Activated naive CD4-positive, alpha-beta T cell treated with anti-CD3 and anti-CD28 coated beads for 36 hours (primary cell): ENCODE measurements around the gene DCDC1. TPM values are rescaled to one million over a fixed set of nuclear protein-coding genes. Genes with fewer than 3 reads are reported as not detected.

ENCODE experiments used
- CTCF ChIA-PET: fragments of 350-600 bp; sonication (Branson Sonifier 250); formaldehyde crosslinking; loops from one replicate; lab custom pipeline; 2021; ENCODE audit warnings: antibody characterized with exemption; lab: Charles Lee
- DNase-seq: peaks from one replicate; pipeline ENCODE4 v3.0.0-alpha.2; 2020
- H3K27ac Mint-ChIP-seq: one replicate; pipeline ENCODE4 v1.8.0; 2021; ENCODE audit warnings: mild to moderate bottlenecking, mixed read lengths
- H3K27me3 Mint-ChIP-seq: one replicate; pipeline ENCODE4 v1.8.0; 2021; ENCODE audit warnings: low read depth, mixed read lengths
- H3K36me3 Mint-ChIP-seq: one replicate; pipeline ENCODE4 v1.8.0; 2021; ENCODE audit warnings: low read depth, mixed read lengths
- H3K4me1 Mint-ChIP-seq: one replicate; pipeline ENCODE4 v1.8.0; 2021; ENCODE audit warnings: low read depth, mixed read lengths
- H3K4me3 Mint-ChIP-seq: one replicate; pipeline ENCODE4 v1.8.0; 2021; ENCODE audit warnings: mild to moderate bottlenecking, moderate library complexity, mixed read lengths
- H3K9me3 Mint-ChIP-seq: one replicate; pipeline ENCODE4 v1.8.0; 2021; ENCODE audit warnings: mixed read lengths
- intact Hi-C: fragments of 100-400 bp; cut with micrococcal nuclease; formaldehyde crosslinking; loops from one replicate; pipeline ENCODE4 v1.15.1; 2023
- total RNA-seq, 2 experiments: library from RNA; stranded (reverse); gene quantifications; one replicate each; pipeline ENCODE4 v1.2.3, GENCODE V29; 2021

The DCDC1 gene
- total RNA-seq, 2 experiments from 2014 or later = 0.25 TPM; not detected in 1

DNA sequence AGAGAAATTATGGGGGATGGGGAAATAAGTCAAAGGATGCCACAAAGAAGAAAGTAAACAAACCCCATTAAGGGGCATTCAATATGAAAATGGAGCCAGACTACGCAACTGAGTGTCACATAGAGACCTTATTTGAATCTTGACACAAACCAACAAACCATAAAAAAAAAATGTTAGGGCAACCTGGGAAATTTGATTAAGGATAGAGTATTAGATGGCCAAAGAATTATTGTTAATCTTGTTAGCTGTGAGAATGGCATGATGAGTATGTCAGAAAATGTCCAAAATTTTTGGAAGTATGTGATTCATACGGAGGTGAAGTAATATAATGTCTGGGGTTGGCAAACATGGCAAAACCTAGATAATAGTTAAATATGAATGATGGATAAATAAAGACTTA lies 461.3 kb downstream of the DCDC1 start:
- Mint-ChIP-seq H3K36me3 (no peaks in the 10 kb centered on the region), H3K27me3 (no peaks in the 10 kb centered on the region), H3K9me3 (no peaks in the 10 kb centered on the region), H3K4me1 (no peaks in the 10 kb centered on the region), H3K4me3 (no peak overlapping the region), H3K27ac (no peak overlapping the region)
- DNase-seq = no peak
- intact Hi-C loops = no loop called here
- CTCF ChIA-PET = no interaction called here

DNA sequence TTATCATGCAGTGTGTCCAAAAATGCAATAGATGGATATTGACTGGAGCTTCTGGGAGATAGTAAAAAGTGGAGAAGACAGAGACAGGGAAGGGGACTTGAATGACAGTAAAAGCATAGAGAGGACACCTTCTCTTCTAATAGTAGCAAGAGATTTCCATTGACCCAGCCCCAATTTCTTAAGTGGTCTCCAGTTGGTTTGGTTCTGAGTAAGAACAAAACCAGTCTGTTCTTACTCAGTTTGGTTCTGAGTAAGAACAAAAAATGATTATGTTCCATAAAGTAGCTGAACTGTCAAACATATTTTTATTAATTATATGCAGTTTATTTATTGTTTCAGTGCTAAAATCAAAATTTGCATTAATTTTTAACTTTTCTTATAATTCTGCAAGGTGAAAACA lies 466.6 kb downstream of the DCDC1 start:
- no peak for DNase-seq
- H3K27me3 Mint-ChIP-seq = no peaks in the 10 kb centered on the region
- no peak overlapping the region for H3K4me3 Mint-ChIP-seq
- no peaks in the 10 kb centered on the region for H3K36me3 Mint-ChIP-seq
- H3K4me1 Mint-ChIP-seq = no peaks in the 10 kb centered on the region
- intact Hi-C loops = no loop called here
- no peak overlapping the region for H3K27ac Mint-ChIP-seq
- CTCF ChIA-PET = no interaction called here
- no peaks in the 10 kb centered on the region for H3K9me3 Mint-ChIP-seq

DNA sequence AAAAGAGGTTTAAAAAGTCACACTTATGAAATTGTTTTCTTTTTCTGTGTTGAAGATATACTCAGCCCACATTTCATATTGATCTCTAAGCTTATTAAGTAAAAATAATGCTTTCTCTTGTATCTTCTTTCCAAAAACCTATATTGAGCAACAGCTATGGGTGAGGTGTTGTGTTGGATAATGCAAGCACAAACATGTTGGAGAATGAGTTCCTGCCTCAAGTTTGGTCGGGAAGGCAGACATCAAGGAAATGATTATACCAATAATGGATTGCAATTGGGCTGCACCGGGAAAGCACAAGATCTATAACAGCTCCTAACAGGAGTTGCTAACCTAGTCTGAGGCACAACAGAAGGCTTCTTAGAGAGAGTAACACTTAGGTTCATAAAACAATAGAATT lies 474.5 kb downstream of the DCDC1 start:
- intact Hi-C loops = no loop called here
- CTCF ChIA-PET = no interaction called here
- Mint-ChIP-seq H3K27me3 (no peaks in the 10 kb centered on the region), H3K9me3 (no peaks in the 10 kb centered on the region), H3K4me3 (no peak overlapping the region), H3K27ac (no peak overlapping the region), H3K4me1 (no peaks in the 10 kb centered on the region), H3K36me3 (peaks cover 1% of the 10 kb centered on the region)
- DNase-seq = no peak

DNA sequence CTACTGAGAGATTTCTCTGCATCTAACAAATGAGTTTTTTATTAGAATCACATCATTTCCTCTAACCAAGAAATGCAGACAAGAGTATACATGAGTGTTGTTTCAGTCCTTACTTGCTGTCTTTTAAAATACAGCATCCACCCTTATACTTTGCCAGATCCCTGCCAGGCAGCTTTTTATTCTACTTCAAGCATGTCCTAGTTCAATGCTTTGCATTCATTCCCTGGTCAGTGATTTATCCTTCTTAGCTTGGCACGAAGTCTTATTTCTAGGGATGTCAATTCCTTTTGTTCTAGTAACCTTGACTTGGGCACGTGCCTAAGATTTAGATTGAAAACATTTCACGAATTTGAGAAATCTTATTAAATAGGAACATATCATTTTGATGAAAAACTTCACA lies 476.2 kb downstream of the DCDC1 start:
- no peak for DNase-seq
- intact Hi-C loops = no loop called here
- no peaks in the 10 kb centered on the region for H3K27me3 Mint-ChIP-seq
- no peaks in the 10 kb centered on the region for H3K4me1 Mint-ChIP-seq
- no peak overlapping the region for H3K27ac Mint-ChIP-seq
- H3K4me3 Mint-ChIP-seq = no peak overlapping the region
- CTCF ChIA-PET = no interaction called here
- H3K36me3 Mint-ChIP-seq = peaks cover 1% of the 10 kb centered on the region
- no peaks in the 10 kb centered on the region for H3K9me3 Mint-ChIP-seq

DNA sequence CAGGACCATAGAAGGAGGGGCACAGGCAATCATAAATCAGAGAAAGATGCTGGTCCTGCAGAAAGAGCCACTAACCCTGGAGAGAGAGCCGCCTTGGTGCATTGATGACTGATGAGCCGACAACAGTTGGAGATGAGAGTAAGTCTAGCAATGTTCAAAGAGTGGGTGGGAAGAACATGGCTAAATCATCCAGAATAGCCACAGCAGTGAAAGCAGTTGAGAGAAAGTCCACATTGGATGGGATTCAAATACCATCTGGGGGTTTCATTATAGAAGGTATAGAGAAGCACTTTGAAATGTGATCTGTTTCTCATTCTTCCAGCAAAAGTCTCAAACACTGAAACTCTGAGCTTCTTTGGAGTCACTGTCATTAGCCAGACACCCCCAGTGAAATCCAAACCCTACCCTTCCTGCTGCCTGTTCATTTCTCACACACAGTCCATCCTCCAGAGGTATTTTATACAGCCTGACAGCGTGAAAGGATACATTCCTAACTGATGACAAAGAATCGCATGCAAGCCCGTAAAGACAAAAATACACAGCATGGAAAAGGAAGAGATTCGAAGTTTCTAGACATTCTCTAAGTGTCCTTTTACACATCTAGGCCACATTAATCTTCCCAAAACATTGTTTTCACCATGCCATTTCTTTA lies 480.3 kb downstream of the DCDC1 start:
- Mint-ChIP-seq H3K27me3 (no peaks in the 10 kb centered on the region), H3K9me3 (no peaks in the 10 kb centered on the region), H3K4me3 (no peak overlapping the region), H3K36me3 (peaks cover 1% of the 10 kb centered on the region), H3K27ac (no peak overlapping the region), H3K4me1 (no peaks in the 10 kb centered on the region)
- CTCF ChIA-PET = no interaction called here
- intact Hi-C loops = no loop called here
- DNase-seq = no peak

DNA sequence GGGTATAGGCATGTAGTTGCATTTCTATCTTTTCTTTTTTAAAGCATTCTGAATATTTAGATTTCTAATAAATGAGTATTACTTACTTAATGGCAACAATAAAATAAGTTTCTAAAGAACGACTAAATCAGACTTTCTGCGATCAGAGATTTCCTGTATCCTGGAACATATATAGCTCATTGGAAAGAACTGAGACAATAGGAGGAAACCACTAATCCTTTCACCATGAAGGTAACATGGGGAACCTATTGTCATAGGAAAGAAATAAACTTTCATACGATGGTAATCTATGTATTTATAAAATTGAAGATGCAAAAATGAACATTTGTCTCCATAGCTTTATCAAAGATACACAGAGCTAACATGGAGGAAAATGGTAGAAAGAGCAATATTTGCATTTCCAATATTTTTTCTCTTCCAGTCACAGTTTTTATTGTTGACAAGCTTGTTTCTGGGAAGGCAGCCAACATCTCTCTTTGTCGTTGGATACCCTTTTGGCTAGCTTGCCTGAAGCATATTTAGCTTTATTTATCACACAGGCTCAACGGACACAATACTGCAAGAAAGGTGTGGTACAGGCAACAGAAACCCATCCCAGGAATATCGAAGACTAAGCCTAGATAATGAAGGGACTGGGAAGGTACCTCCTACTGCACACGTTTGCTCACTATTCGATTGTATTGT lies 490.1 kb downstream of the DCDC1 start:
- intact Hi-C loops = no loop called here
- Mint-ChIP-seq H3K27ac (no peak overlapping the region), H3K27me3 (peaks cover 2% of the 10 kb centered on the region), H3K4me1 (no peaks in the 10 kb centered on the region), H3K36me3 (no peaks in the 10 kb centered on the region), H3K4me3 (no peak overlapping the region), H3K9me3 (no peaks in the 10 kb centered on the region)
- DNase-seq = no peak
- CTCF ChIA-PET = no interaction called here

DNA sequence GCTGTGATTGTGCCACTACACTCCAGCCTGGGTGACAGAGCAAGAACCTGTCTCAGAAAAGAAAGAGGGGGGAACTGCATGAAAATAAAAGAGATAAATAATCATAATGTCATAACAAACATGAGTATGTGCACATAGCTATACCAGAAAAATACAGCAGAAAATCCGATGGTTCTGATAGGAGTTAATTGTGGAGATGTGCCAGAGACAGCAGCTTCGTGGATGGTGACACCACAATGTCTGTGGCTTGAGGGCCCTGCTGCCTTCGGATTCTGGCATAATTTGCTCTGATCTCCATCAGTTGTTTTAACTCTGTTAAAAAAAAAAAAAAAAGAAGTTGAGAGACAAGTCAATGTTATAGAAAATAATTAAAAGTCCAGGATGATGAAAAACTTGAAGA lies 491.1 kb downstream of the DCDC1 start:
- CTCF ChIA-PET = interaction anchor here (0.8 kb wide), 1 partner anchor 40 kb away, joined by 3 read pairs; no protein-coding TSS in a partner anchor
- Mint-ChIP-seq H3K9me3 (no peaks in the 10 kb centered on the region), H3K4me1 (no peaks in the 10 kb centered on the region), H3K27me3 (peaks cover 2% of the 10 kb centered on the region), H3K4me3 (no peak overlapping the region), H3K36me3 (no peaks in the 10 kb centered on the region), H3K27ac (no peak overlapping the region)
- no peak for DNase-seq
- intact Hi-C loops = no loop called here

DNA sequence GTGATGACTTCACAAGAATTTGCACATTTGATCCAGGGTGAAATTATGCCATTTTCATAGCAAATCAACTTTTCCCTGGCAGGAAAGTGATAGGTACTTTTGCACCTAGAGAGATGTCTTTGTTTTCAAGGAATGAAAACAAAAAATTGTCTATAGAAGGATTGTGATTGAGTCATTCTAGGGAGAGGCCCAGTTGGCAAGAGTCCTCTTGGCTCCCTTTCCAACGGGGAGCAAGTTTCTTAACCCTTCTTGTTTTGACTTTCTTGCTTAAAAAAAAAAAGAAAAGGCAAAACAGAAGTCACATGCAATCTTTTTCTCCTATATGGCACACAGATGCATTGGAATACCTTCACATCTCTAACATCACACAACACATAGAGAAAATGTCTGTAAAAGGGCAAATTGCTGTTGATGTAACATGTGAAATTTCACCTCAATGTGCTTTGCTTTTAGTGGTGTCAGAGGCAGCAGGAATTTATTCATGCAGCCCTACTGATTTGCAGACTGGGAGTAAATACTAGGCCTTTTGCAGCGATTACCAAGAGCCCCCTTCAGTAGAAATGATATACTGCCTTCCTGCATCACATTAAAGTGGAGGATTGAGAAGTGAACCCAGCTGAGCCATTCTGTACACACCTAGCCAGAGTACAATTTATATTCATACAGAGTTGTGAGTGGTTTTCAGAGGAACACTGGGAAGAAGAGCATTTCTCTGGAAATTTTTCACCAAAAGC lies 492.7 kb downstream of the DCDC1 start:
- no peak for DNase-seq
- CTCF ChIA-PET = no interaction called here
- Mint-ChIP-seq H3K4me3 (no peak overlapping the region), H3K4me1 (no peaks in the 10 kb centered on the region), H3K9me3 (no peaks in the 10 kb centered on the region), H3K36me3 (no peaks in the 10 kb centered on the region), H3K27me3 (peaks cover 2% of the 10 kb centered on the region), H3K27ac (no peak overlapping the region)
- intact Hi-C loops = no loop called here

DNA sequence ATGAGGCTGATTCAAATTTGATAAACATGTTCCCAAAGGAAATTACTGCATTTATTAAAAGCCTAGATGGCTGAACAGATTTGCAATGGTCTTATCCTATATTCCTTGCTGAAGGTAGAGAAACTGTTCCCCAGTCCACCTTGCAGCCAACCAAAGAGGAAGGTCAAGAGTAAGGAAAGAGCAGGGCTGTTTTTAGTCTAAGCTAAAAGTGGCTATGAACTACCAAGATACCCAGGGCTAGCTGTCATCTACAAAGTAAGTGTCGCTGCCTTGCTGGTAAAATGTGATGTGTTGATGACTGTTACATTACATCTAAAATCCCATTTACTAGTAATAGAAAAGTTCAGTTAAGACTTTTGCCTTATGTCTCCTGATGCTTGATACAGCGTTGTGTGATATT lies 493.3 kb downstream of the DCDC1 start:
- H3K27ac Mint-ChIP-seq = no peak overlapping the region
- no peak overlapping the region for H3K4me3 Mint-ChIP-seq
- peaks cover 2% of the 10 kb centered on the region for H3K27me3 Mint-ChIP-seq
- no peaks in the 10 kb centered on the region for H3K4me1 Mint-ChIP-seq
- no peaks in the 10 kb centered on the region for H3K36me3 Mint-ChIP-seq
- no peak for DNase-seq
- H3K9me3 Mint-ChIP-seq = no peaks in the 10 kb centered on the region
- CTCF ChIA-PET = no interaction called here
- intact Hi-C loops = no loop called here

DNA sequence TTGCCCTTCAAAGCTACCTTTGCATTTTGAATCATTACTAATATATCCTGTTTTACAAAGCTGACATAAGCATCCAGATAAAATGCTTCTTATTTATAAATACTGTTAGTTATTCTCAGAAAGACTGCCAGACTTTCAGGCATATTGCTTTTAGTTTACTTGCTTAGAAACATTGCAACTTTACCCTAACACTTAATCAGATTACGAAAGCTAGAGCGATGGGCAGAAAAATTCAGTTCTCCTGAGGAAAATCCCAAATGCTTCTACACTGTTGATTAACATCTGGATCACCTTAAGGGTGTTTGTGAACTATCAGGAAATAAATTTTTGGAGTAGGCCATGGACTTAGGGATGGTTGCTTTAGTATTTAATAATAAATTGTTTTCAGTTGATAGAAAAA lies 493.7 kb downstream of the DCDC1 start:
- Mint-ChIP-seq H3K27ac (no peak overlapping the region), H3K36me3 (no peaks in the 10 kb centered on the region), H3K4me1 (no peaks in the 10 kb centered on the region), H3K4me3 (no peak overlapping the region), H3K9me3 (no peaks in the 10 kb centered on the region), H3K27me3 (no peaks in the 10 kb centered on the region)
- DNase-seq = no peak
- intact Hi-C loops = no loop called here
- CTCF ChIA-PET = no interaction called here

DNA sequence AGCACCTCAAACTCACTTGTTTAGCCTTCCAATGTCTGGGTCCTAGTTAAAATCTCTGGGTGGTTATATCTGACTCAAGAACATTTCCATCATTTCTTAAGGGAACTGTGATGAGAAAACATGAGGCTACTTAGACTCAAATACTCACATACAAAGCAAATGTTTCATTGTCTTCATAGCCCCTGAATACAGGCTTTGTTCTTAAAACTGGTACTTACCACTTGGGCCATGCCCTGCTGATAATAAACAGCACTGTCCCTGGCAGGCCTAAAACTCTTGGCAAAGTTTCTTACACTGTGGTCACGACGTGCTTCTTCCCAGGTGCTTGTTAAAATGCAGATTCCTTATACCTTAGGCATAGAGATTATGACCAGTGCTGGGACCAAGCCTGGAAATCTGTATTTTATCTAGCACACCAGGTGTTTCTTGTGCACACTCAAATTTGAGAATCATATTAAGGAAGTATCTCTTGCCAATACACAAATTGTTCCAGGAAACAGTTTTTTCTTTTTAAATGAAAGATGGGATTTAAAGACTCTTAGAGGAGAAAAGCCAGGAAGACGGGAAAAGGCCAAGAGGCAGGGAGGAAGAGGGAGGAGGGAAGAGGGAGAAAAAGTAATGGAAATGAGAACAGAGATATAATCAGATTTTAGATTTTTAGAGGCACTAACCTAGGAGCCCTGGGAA lies 495.5 kb downstream of the DCDC1 start:
- no peak overlapping the region for H3K4me3 Mint-ChIP-seq
- CTCF ChIA-PET = interaction anchor here (0.6 to 0.7 kb wide), 2 partner anchors 1326 to 1734 kb away, joined by 3 read pairs; no protein-coding TSS in a partner anchor
- intact Hi-C loops = no loop called here
- no peak for DNase-seq
- H3K27ac Mint-ChIP-seq = no peak overlapping the region
- no peaks in the 10 kb centered on the region for H3K36me3 Mint-ChIP-seq
- H3K9me3 Mint-ChIP-seq = no peaks in the 10 kb centered on the region
- H3K4me1 Mint-ChIP-seq = no peaks in the 10 kb centered on the region
- H3K27me3 Mint-ChIP-seq = no peaks in the 10 kb centered on the region

DNA sequence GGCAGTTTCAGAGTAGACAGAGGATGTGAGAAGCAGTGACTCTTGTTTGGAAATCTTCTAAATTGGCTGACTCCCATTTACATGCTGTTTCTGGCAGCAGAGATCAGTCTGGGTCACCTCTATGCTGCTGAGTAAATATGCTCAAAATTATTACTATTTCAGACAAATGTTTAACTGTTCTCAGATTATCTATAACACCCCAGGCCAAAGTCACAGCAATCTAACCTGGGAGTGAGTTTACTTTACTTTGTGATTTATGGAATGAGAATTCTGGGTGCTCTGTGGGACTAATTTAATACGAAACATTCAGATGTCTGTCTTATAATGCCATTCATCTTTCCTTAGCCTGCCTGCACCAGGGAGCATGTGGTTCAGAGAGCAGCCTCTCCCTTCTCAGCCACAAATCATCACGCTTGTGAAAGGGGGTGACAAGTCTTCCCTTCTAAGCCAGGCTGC lies 500.9 kb downstream of the DCDC1 start:
- CTCF ChIA-PET = no interaction called here
- Mint-ChIP-seq H3K9me3 (no peaks in the 10 kb centered on the region), H3K36me3 (no peaks in the 10 kb centered on the region), H3K4me3 (no peak overlapping the region), H3K4me1 (no peaks in the 10 kb centered on the region), H3K27me3 (no peaks in the 10 kb centered on the region), H3K27ac (no peak overlapping the region)
- intact Hi-C loops = no loop called here
- no peak for DNase-seq
